ENCODE results near the gene ALDH1A3. TPM values are rescaled to one million over a fixed set of nuclear protein-coding genes. Genes with fewer than 3 reads are reported as not detected.
A peak's percentile ranks its signal among the peaks of the same experiment; 100 is the strongest.

Gene ALDH1A3
- total RNA-seq, 2 experiments from 2014 or later, result not detected

- POLR2A ChIA-PET, result no interaction called here
- CTCF ChIA-PET, result interaction anchor here (1.0 to 1.8 kb wide), 2 partner anchors 9 to 12 kb away, joined by 3 to 5 read pairs; no protein-coding TSS in a partner anchor
Observed at GRCh38 chr15:100905850-100906249, 26.2 kb downstream of the ALDH1A3 start.

GRCh38 chr15:100908466-100908865 is 28.8 kb downstream of the ALDH1A3 start:
- Mint-ChIP-seq H3K36me3 (ENCODE audit: low read depth) (no peaks in the 10 kb centered on the region), H3K4me3 (no peak overlapping the region), H3K4me1 (no peaks in the 10 kb centered on the region), H3K27ac (no peak overlapping the region), H3K9me3 (no peaks in the 10 kb centered on the region), H3K27me3 (peaks cover 22% of the 10 kb centered on the region)
- CTCF ChIA-PET, result interaction anchor here (1.2 kb wide), 1 partner anchor 10 kb away, joined by 4 read pairs; no protein-coding TSS in a partner anchor
- no peak for DNase-seq
- POLR2A ChIA-PET, result no interaction called here

More at GRCh38 chr15:100905850-100906249, 26.2 kb downstream of the ALDH1A3 start:
- Mint-ChIP-seq H3K36me3 (ENCODE audit: low read depth) (no peaks in the 10 kb centered on the region), H3K9me3 (no peaks in the 10 kb centered on the region), H3K4me3 (no peak overlapping the region), H3K27ac (no peak overlapping the region), H3K4me1 (no peaks in the 10 kb centered on the region), H3K27me3 (peaks cover 16% of the 10 kb centered on the region)
- DNase-seq, result no peak

- no peak overlapping the region for H3K27ac Mint-ChIP-seq
- no peaks in the 10 kb centered on the region for H3K4me1 Mint-ChIP-seq
- peaks cover 25% of the 10 kb centered on the region for H3K27me3 Mint-ChIP-seq
- H3K9me3 Mint-ChIP-seq, result no peaks in the 10 kb centered on the region
- CTCF ChIA-PET, result interaction anchor here (0.5 kb wide), 1 partner anchor 439 kb away, joined by 3 read pairs; no protein-coding TSS in a partner anchor
- no peaks in the 10 kb centered on the region for H3K36me3 Mint-ChIP-seq (ENCODE audit: low read depth)
- POLR2A ChIA-PET, result no interaction called here
- no peak for DNase-seq
- no peak overlapping the region for H3K4me3 Mint-ChIP-seq
Observed at GRCh38 chr15:100909565-100909964, 29.9 kb downstream of the ALDH1A3 start.

GRCh38 chr15:100909989-100910955 is 30.6 kb downstream of the ALDH1A3 start:
- ChIA-PET CTCF (interaction anchor here (0.5 to 1.7 kb wide), 4 partner anchors 17 to 439 kb away, joined by 3 to 5 read pairs (median 4); no protein-coding TSS in a partner anchor), POLR2A (no interaction called here)
- DNase-seq, result no peak
- Mint-ChIP-seq H3K9me3 (no peaks in the 10 kb centered on the region), H3K27me3 (peaks cover 26% of the 10 kb centered on the region), H3K4me1 (no peaks in the 10 kb centered on the region), H3K27ac (no peak overlapping the region), H3K36me3 (ENCODE audit: low read depth) (no peaks in the 10 kb centered on the region), H3K4me3 (no peak overlapping the region)

- POLR2A ChIA-PET, result no interaction called here
Observed at GRCh38 chr15:100911086-100911485, 31.5 kb downstream of the ALDH1A3 start.

GRCh38 chr15:100913961-100914360 is 34.3 kb downstream of the ALDH1A3 start:
- ChIA-PET POLR2A (no interaction called here), CTCF (interaction anchor here (0.6 kb wide), 1 partner anchor 669 kb away, joined by 3 read pairs; no protein-coding TSS in a partner anchor)
- Mint-ChIP-seq H3K27me3 (peaks cover 48% of the 10 kb centered on the region), H3K9me3 (no peaks in the 10 kb centered on the region), H3K27ac (no peak overlapping the region), H3K4me3 (no peak overlapping the region), H3K36me3 (ENCODE audit: low read depth) (no peaks in the 10 kb centered on the region), H3K4me1 (peaks cover 6% of the 10 kb centered on the region)
- DNase-seq, result no peak

More at GRCh38 chr15:100911086-100911485, 31.5 kb downstream of the ALDH1A3 start:
- Mint-ChIP-seq H3K36me3 (ENCODE audit: low read depth) (no peaks in the 10 kb centered on the region), H3K27me3 (peaks cover 31% of the 10 kb centered on the region), H3K27ac (no peak overlapping the region), H3K9me3 (no peaks in the 10 kb centered on the region), H3K4me1 (no peaks in the 10 kb centered on the region), H3K4me3 (no peak overlapping the region)
- CTCF ChIA-PET, result interaction anchor here (1.7 kb wide), 1 partner anchor 17 kb away, joined by 3 read pairs; no protein-coding TSS in a partner anchor
- no peak for DNase-seq

GRCh38 chr15:100914876-100915275 is 35.2 kb downstream of the ALDH1A3 start:
- Mint-ChIP-seq H3K36me3 (ENCODE audit: low read depth) (no peaks in the 10 kb centered on the region), H3K27ac (no peak overlapping the region), H3K4me3 (no peak overlapping the region), H3K9me3 (no peaks in the 10 kb centered on the region), H3K4me1 (peaks cover 6% of the 10 kb centered on the region), H3K27me3 (peaks cover 49% of the 10 kb centered on the region)
- POLR2A ChIA-PET, result no interaction called here
- CTCF ChIA-PET, result interaction anchor here (0.9 to 1.2 kb wide), 3 partner anchors 9 to 565 kb away, joined by 3 read pairs; no protein-coding TSS in a partner anchor
- no peak for DNase-seq

- peaks cover 18% of the 10 kb centered on the region for H3K4me1 Mint-ChIP-seq
- H3K4me3 Mint-ChIP-seq, result peak overlapping the region; percentile 50
- no peak overlapping the region for H3K27ac Mint-ChIP-seq
- DNase-seq, result peak; percentile 65
- peaks cover 69% of the 10 kb centered on the region for H3K27me3 Mint-ChIP-seq
- ChIA-PET CTCF (interaction anchor here (0.6 to 3.0 kb wide), 20 partner anchors 10 to 572 kb away, joined by 3 to 39 read pairs (median 3); no protein-coding TSS in a partner anchor), POLR2A (no interaction called here)
- H3K36me3 Mint-ChIP-seq (ENCODE audit: low read depth), result no peaks in the 10 kb centered on the region
- H3K9me3 Mint-ChIP-seq, result no peaks in the 10 kb centered on the region
Observed at GRCh38 chr15:100918034-100918689, 38.5 kb downstream of the ALDH1A3 start.

GRCh38 chr15:100918690-100919480 is 39.3 kb downstream of the ALDH1A3 start, which contains the start of gene LRRK1:
Gene LRRK1 (plus strand): TSS chr15:100919357. CDS start chr15:100924633, 5,276 bp downstream.
- Mint-ChIP-seq H3K4me3 (peak within 1 kb of the TSS; percentile 58), H3K27ac (no peak within 1 kb of the TSS), H3K36me3 (ENCODE audit: low read depth) (no peaks in the 10 kb centered on the region), H3K4me1 (peaks cover 18% of the 10 kb centered on the region), H3K9me3 (no peaks in the 10 kb centered on the region), H3K27me3 (peaks cover 67% of the 10 kb centered on the region)
- POLR2A ChIA-PET, result no interaction called here
- CTCF ChIA-PET, result interaction anchor here (0.9 to 3.0 kb wide), 11 partner anchors 10 to 370 kb away, joined by 3 to 39 read pairs (median 5); no protein-coding TSS in a partner anchor
- no peak for DNase-seq

GRCh38 chr15:100919481-100920405 is 40.1 kb downstream of the ALDH1A3 start:
- H3K36me3 Mint-ChIP-seq (ENCODE audit: low read depth), result no peaks in the 10 kb centered on the region
- H3K4me1 Mint-ChIP-seq, result peaks cover 18% of the 10 kb centered on the region
- ChIA-PET POLR2A (no interaction called here), CTCF (interaction anchor here (1.4 kb wide), 1 partner anchor 24 kb away, joined by 3 read pairs; no protein-coding TSS in a partner anchor)
- H3K4me3 Mint-ChIP-seq, result peak overlapping the region; percentile 58
- no peaks in the 10 kb centered on the region for H3K9me3 Mint-ChIP-seq
- peaks cover 67% of the 10 kb centered on the region for H3K27me3 Mint-ChIP-seq
- no peak overlapping the region for H3K27ac Mint-ChIP-seq
- no peak for DNase-seq

- Mint-ChIP-seq H3K27ac (no peak overlapping the region), H3K27me3 (peaks cover 62% of the 10 kb centered on the region), H3K4me1 (peaks cover 18% of the 10 kb centered on the region), H3K36me3 (ENCODE audit: low read depth) (no peaks in the 10 kb centered on the region), H3K4me3 (peak overlapping the region; percentile 58), H3K9me3 (no peaks in the 10 kb centered on the region)
- POLR2A ChIA-PET, result no interaction called here
- CTCF ChIA-PET, result interaction anchor here (1.4 kb wide), 2 partner anchors 24 to 87 kb away, joined by 3 read pairs; no protein-coding TSS in a partner anchor
- no peak for DNase-seq
Observed at GRCh38 chr15:100920516-100921135, 41.0 kb downstream of the ALDH1A3 start.

Measured in activated CD4-positive, alpha-beta T cell treated with anti-CD3 and anti-CD28 coated beads, Interleukin-2, amount 10 ng/mL, durations not matched to agents 7 days and 5 days (primary cell).